ENCODE results near the gene MMD2.

GRCh38 chr7:4944939-4945338 lies 14.0 kb downstream of the MMD2 start:
- no peak for TF ChIP-seq CTCF (IDR thresholded peaks at IDR 0.05)
- no peak for TF ChIP-seq POLR2A (IDR thresholded peaks at IDR 0.05)
